VCaP (cell line): ENCODE data around the gene JARID2.
A peak's percentile ranks its signal among the peaks of the same experiment; 100 is the strongest.
"Not testable (repeated sequence)": the region's sequence is repeated elsewhere in the genome, so short reads cannot be mapped to it uniquely, and the experiment has no call there.

Experiments used
- H3K27ac ChIP-seq: fragments of 450-650 bp; 2 replicates; pipeline ENCODE4 v1.5.1; 2017
- TF ChIP-seq, protein P1 (sequence below): fragments of 450-650 bp; conservative IDR thresholded peaks from 2 replicates; pipeline ENCODE4 v1.5.1; 2017; ENCODE audit warnings: mild to moderate bottlenecking, moderate library complexity

JARID2 gene

GRCh38 chr6:15410126-15410391 is 164.2 kb downstream of the JARID2 start:
- TF ChIP-seq, protein P1, sequence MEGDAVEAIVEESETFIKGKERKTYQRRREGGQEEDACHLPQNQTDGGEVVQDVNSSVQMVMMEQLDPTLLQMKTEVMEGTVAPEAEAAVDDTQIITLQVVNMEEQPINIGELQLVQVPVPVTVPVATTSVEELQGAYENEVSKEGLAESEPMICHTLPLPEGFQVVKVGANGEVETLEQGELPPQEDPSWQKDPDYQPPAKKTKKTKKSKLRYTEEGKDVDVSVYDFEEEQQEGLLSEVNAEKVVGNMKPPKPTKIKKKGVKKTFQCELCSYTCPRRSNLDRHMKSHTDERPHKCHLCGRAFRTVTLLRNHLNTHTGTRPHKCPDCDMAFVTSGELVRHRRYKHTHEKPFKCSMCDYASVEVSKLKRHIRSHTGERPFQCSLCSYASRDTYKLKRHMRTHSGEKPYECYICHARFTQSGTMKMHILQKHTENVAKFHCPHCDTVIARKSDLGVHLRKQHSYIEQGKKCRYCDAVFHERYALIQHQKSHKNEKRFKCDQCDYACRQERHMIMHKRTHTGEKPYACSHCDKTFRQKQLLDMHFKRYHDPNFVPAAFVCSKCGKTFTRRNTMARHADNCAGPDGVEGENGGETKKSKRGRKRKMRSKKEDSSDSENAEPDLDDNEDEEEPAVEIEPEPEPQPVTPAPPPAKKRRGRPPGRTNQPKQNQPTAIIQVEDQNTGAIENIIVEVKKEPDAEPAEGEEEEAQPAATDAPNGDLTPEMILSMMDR: no peak
- H3K27ac ChIP-seq: peak overlapping the region; percentile 77

DNA sequence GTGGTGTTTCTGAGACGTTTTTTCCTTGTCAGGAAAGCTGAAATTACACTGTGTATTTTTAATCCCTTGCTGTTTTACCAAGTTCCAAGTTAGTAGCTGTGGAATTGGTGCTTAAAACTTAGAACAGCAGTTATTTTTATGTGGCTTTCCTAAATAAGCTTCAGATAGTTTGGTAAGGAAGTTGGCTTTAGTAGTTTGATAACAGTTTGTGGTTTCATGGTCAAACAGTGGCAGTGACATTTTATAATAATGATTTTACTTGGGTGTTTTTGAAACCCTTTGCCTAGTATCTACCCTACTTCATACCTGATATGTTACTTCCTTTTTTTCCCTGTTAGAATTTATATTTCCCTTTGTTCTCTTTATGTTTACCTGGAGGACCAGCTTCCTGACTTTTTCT is 164.9 kb downstream of the JARID2 start:
- TF ChIP-seq, protein P1: no peak
- peak overlapping the region; percentile 77 for H3K27ac ChIP-seq

DNA sequence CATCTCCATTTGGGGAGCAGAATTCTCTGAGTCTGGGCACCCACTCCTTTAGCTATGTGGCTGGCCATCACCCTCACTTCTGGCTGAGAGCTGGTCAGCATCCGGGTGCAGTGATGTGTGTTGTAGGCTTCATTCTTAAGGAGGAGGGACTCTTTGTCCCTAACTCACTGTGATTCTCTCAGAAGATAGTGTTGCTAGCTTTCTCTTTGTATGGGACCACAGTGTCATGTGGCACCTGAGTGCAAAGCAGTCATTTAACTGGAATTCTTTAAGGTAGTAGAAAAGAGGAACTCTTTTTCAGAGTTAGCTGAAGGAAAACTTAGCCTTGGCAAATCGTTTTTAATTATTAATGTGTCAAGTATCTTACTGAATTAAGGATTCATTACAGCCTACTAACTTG is 165.9 kb downstream of the JARID2 start:
- TF ChIP-seq, protein P1: no peak
- peak overlapping the region; percentile 77 for H3K27ac ChIP-seq

GRCh38 chr6:15412767-15413166 is 166.9 kb downstream of the JARID2 start:
- TF ChIP-seq, protein P1: no peak
- no peak overlapping the region for H3K27ac ChIP-seq

DNA sequence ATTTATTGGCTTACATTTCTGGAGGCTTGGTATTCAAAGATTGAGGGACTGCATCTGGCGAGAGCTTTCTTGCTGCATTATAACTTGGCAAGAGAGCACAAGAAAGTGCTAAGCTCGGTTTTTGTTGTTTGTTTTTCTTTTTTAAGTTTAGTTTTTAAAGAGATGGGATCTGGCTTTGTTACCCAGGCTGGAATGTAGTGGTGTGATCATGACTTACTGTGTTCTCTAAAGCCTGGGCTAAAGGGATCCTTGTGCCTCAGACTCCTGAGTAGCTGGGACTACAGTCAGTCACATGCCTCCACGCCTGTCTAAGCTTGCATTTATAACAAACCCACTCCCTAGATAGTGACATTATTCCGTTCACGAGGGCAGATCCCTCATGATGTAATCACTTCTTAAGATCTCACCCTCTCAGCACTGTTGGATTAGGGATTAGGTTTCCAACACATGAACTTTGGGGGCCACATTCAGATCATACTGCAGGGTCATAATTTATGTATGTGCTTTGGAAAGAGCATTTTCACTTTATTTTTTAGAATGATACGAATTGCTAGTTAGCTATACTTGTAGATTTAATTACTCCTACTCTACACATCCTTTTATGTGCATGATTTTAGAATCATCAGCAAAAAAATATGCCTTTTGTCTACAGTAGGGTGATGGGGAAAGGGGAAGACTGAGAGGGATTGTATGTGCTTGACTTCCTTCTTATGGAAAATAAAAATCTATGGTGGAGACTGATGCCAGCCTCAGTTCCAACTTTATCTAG is 167.8 kb downstream of the JARID2 start:
- TF ChIP-seq, protein P1: no peak
- H3K27ac ChIP-seq: no peak overlapping the region

DNA sequence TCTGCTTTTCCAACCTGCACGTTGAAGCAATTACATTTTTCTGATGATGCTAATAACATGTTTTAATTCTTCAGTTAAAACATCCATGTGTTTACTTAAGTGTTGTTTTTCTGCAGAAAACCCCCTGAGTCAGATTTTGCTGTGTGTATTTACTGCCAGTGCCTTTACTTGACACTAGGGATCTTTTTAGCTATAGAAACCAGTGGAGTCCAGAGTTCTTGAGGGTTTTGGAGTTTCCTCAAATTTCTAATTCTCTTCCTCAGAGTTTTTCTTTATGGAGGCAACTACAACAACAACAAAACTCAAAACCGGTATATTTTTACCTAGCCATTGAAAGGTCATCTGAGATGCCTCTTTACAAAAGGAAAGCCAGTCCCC is 168.4 kb downstream of the JARID2 start:
- TF ChIP-seq, protein P1: no peak
- H3K27ac ChIP-seq: no peak overlapping the region

GRCh38 chr6:15415622-15416021 is 169.8 kb downstream of the JARID2 start:
- H3K27ac ChIP-seq: not testable (repeated sequence)

DNA sequence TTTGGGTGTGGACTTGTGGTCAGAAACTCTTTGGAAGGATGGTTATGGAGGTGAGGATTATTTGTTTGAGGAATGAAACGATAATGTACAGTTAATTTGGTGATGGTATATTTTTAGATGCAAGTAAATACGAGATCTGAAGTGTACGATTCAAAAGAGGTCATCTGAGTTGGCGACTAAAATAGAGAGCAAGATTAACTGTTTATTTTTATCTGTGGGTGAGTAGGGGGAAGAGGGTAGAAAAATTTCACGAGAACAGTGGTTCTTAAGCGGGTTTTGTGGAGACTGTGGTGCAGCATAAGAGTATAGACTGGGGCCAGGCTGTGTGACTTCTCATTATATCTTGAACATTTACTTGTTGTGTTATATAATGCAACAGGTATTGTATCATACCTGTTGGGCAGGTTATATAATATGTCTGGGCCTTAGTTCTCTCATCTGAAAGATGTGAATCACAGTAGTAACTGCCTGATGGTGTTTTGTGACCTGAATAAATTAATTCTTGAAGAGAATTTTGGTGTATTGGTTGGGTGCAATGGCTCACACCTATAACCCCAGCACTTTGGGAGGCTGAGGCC is 171.2 kb downstream of the JARID2 start:
- TF ChIP-seq, protein P1: no peak
- no peak overlapping the region for H3K27ac ChIP-seq
